ENCODE data around the gene ANO5. TPM values are rescaled to one million over a fixed set of nuclear protein-coding genes. Genes with fewer than 3 reads are reported as not detected.

Gene ANO5
- total RNA-seq, 1 experiment from 2014 or later: not detected

DNA sequence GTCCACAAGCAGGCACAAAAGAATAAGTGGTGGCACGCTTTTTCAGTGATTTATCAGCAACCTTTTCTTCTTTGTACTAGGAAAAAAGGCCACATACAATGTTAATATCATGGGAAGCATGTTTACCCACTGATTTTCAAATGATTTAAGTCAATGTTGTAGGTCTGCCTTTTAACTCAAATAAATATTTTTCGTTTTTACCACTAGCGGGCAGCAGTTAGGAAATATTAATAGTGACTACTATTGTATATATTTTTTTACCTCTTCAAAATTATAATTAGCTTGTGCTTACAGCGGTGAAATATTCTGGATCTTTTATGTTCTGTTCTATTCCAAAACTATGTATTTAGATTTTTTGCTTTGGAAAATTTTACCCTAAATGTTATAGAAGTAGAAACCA lies 138.9 kb downstream of the ANO5 start:
- DNase-seq: peak; percentile 51
- Histone ChIP-seq H2AFZ (ENCODE audit: low read length) (no peak overlapping the region), H3K36me3 (ENCODE audit: insufficient read depth, low read length) (no peaks in the 10 kb centered on the region), H3K4me1 (ENCODE audit: low read length) (no peaks in the 10 kb centered on the region), H4K20me1 (ENCODE audit: insufficient read depth, low read depth, low read length) (no peaks in the 10 kb centered on the region), H3K9me2 (replicated peaks; ENCODE audit: insufficient read depth, low read length) (no peaks in the 10 kb centered on the region), H3K4me2 (ENCODE audit: low read depth, low read length, poor library complexity, severe bottlenecking) (no peak overlapping the region), H3K79me2 (ENCODE audit: low read length) (no peaks in the 10 kb centered on the region), H3K9ac (ENCODE audit: low read length) (no peak overlapping the region), H3K27me3 (ENCODE audit: low read length) (no peaks in the 10 kb centered on the region), H3K4me3 (ENCODE audit: low read length) (no peak overlapping the region), H3K27ac (ENCODE audit: low read length) (no peak overlapping the region), H3K9me3 (ENCODE audit: low read length) (no peaks in the 10 kb centered on the region)

Other genes with a start within 250 kb of the ANO5 start
- not detected in 2 replicates for gene SLC17A6, start 145.3 kb downstream of the ANO5 start, total RNA-seq (2014; rRNA removed; shearing (Covaris generic); ENCODE audit: low replicate concordance)